HCT116 (cell line): ENCODE data around the gene NXPE2. TPM values are rescaled to one million over a fixed set of nuclear protein-coding genes. Genes with fewer than 3 reads are reported as not detected.

ENCODE experiments used
- ATAC-seq: fragments of 200-7000 bp; cut with Tn5 transposase; 2 replicates; pipeline ENCODE4 v1.9.1; 2020; ENCODE audit warnings: mild to moderate bottlenecking, moderate library complexity
- BruUV-seq: library from RNA; stranded (reverse); fragments of 400-500 nt; replicated peaks from 2 replicates; lab custom pipeline; 2021; lab: Mats Ljungman, UMichigan
- CTCF ChIA-PET: fragments of 300-600 bp; sonication (Branson Sonifier 250); formaldehyde crosslinking; loops from one replicate; lab custom pipeline; 2021; ENCODE audit warnings: antibody characterized with exemption; lab: Charles Lee
- POLR2A ChIA-PET: fragments of 300-600, 350-600 bp; sonication (Branson Sonifier 250); formaldehyde crosslinking; loops from one replicate; lab custom pipeline; 2021; ENCODE audit warnings: antibody characterized with exemption; lab: Charles Lee
- RAD21 ChIA-PET, 2 experiments: fragments of 300-600 bp; sonication (Branson Sonifier 250); formaldehyde crosslinking; loops; one replicate each; lab custom pipeline; 2023; ENCODE audit warnings: low total read pairs in 2 of 2; ENCODE audit not compliant: uncharacterized antibody in 2 of 2, unreplicated experiment in 2 of 2, low non-redundant PET in 1 of 2; lab: Charles Lee
- DNase-seq: peaks from one replicate; pipeline ENCODE4 v3.0.0-alpha.2; 2010; ENCODE audit warnings: low read depth, low spot score
- H2AFZ ChIP-seq: fragments of 200-600 bp; shearing (Covaris generic), sonication (generic); 2 replicates; pipeline ENCODE4 v1.6.1; 2017; ENCODE audit warnings: low read depth, mixed run types, mixed read lengths, antibody characterized with exemption, low read length; ENCODE audit not compliant: poor library complexity, severe bottlenecking
- H3K27ac ChIP-seq: 2 replicates; pipeline ENCODE4 v1.5.1; 2012; ENCODE audit warnings: low read depth, low read length
- H3K27me3 ChIP-seq: fragments of 200-600 bp; sonication (generic); 2 replicates; pipeline ENCODE4 v1.6.1; 2016; ENCODE audit warnings: mixed run types, low read length, mixed read lengths; ENCODE audit not compliant: insufficient read depth
- H3K36me3 ChIP-seq, 2 experiments: fragments of 200-500 bp in 1 of 2; fragments of 200-600 bp in 1 of 2; sonication (Bioruptor generic) in 1 of 2; sonication (generic) in 1 of 2; 2 replicates each; pipeline versions ENCODE4 v1.5.1 to v1.6.1; 2014 to 2016; ENCODE audit warnings: low read length in 2 of 2, inconsistent platforms in 1 of 2, mixed read lengths in 1 of 2, mixed run types in 1 of 2; ENCODE audit not compliant: insufficient read depth in 2 of 2, control insufficient read depth in 1 of 2
- H3K4me1 ChIP-seq, 2 experiments: fragments of 200-600 bp in 1 of 2; sonication (generic) in 1 of 2; 2 replicates each; pipeline versions ENCODE4 v1.5.1 to v1.6.1; 2012 to 2017; ENCODE audit warnings: low read length in 2 of 2, inconsistent platforms in 1 of 2, mild to moderate bottlenecking in 1 of 2, mixed read lengths in 1 of 2, mixed run types in 1 of 2, moderate library complexity in 1 of 2; ENCODE audit not compliant: insufficient read depth in 2 of 2, control insufficient read depth in 1 of 2
- H3K4me2 ChIP-seq: fragments of 200-600 bp; sonication (generic); 2 replicates; pipeline ENCODE4 v1.6.1; 2017; ENCODE audit warnings: mixed run types, low read length, mixed read lengths
- H3K4me3 ChIP-seq, 2 experiments: fragments of 200-600 bp in 1 of 2; sonication (generic) in 1 of 2; replicated peaks in 1 of 2; 2 replicates each; pipeline ENCODE4 v1.5.1; 2011 to 2016; ENCODE audit warnings: low read length in 2 of 2, control low read depth in 1 of 2, low read depth in 1 of 2, mild to moderate bottlenecking in 1 of 2, mixed read lengths in 1 of 2, mixed run types in 1 of 2
- H3K79me2 ChIP-seq: fragments of 200-600 bp; sonication (generic); 2 replicates; pipeline ENCODE4 v1.6.1; 2017; ENCODE audit warnings: mild to moderate bottlenecking, mixed run types, low read length, moderate library complexity, mixed read lengths; ENCODE audit not compliant: insufficient read depth
- H3K9ac ChIP-seq: fragments of 200-600 bp; sonication (generic); 2 replicates; pipeline ENCODE4 v1.6.1; 2016; ENCODE audit warnings: low read length, mixed read lengths
- H3K9me2 ChIP-seq: fragments of 200-600 bp; sonication (generic), shearing (Covaris generic); 2 replicates; pipeline ENCODE4 v1.6.1; 2017; ENCODE audit warnings: mixed run types, mild to moderate bottlenecking, moderate library complexity; ENCODE audit not compliant: insufficient read depth
- H3K9me3 ChIP-seq, 2 experiments: fragments of 200-500 bp in 1 of 2; fragments of 200-600 bp in 1 of 2; sonication (Bioruptor generic) in 1 of 2; sonication (generic) in 1 of 2; 2 replicates each; pipeline ENCODE4 v1.6.1; 2014 to 2017; ENCODE audit warnings: low read length in 2 of 2, mixed read lengths in 2 of 2, inconsistent platforms in 1 of 2, low read depth in 1 of 2, mild to moderate bottlenecking in 1 of 2, mixed run types in 1 of 2, moderate library complexity in 1 of 2; ENCODE audit not compliant: control insufficient read depth in 1 of 2, insufficient read depth in 1 of 2
- H4K20me1 ChIP-seq: fragments of 200-600 bp; sonication (generic), shearing (Covaris generic); 2 replicates; pipeline ENCODE4 v1.6.1; 2017; ENCODE audit warnings: mixed run types, mild to moderate bottlenecking, moderate library complexity; ENCODE audit not compliant: insufficient read depth
- CEBPB ChIP-seq: IDR thresholded peaks from 2 replicates; pipeline ENCODE4 v1.6.1; 2012; ENCODE audit warnings: low read depth
- CTCF ChIP-seq, 3 experiments: fragments of 200-600 bp in 1 of 3; sonication (generic) in 1 of 3; IDR thresholded peaks in 2 of 3; conservative IDR thresholded peaks in 1 of 3; 2 replicates each; pipeline ENCODE4 v1.5.1; 2012 to 2017; ENCODE audit warnings: low read depth in 2 of 3, low read length in 2 of 3, antibody characterized with exemption in 1 of 3, borderline replicate concordance in 1 of 3, control low read depth in 1 of 3, mild to moderate bottlenecking in 1 of 3, mixed read lengths in 1 of 3, mixed run types in 1 of 3, moderate library complexity in 1 of 3; ENCODE audit not compliant: insufficient read depth in 1 of 3
- ELF1 ChIP-seq: IDR thresholded peaks from 2 replicates; pipeline ENCODE4 v1.6.1; 2012; ENCODE audit warnings: low read depth, borderline replicate concordance
- EZH2 ChIP-seq: fragments of 200-600 bp; sonication (generic); IDR thresholded peaks from 2 replicates; pipeline ENCODE4 v1.6.1; 2017; ENCODE audit warnings: antibody characterized with exemption, mixed run types
- EZH2phosphoT487 ChIP-seq: fragments of 200-600 bp; IDR thresholded peaks from 2 replicates; pipeline ENCODE4 v1.6.1; 2018; ENCODE audit warnings: antibody characterized with exemption, borderline replicate concordance
- JUND ChIP-seq: IDR thresholded peaks from 2 replicates; pipeline ENCODE4 v1.6.1; 2012
- POLR2A ChIP-seq: IDR thresholded peaks from 2 replicates; pipeline ENCODE4 v1.7.0; 2011; ENCODE audit warnings: borderline replicate concordance; ENCODE audit not compliant: insufficient read depth, insufficient read length; ENCODE audit errors: extremely low read depth
- POLR2AphosphoS5 ChIP-seq: IDR thresholded peaks from 2 replicates; pipeline ENCODE4 v1.6.1; 2011; ENCODE audit warnings: mild to moderate bottlenecking, low read depth, low read length, moderate library complexity
- SIN3A ChIP-seq: IDR thresholded peaks from 2 replicates; pipeline ENCODE4 v1.6.1; 2012; ENCODE audit warnings: low read depth
- SP1 ChIP-seq: IDR thresholded peaks from 2 replicates; pipeline ENCODE4 v1.6.1; 2012; ENCODE audit warnings: low read depth
- SRF ChIP-seq: IDR thresholded peaks from 2 replicates; pipeline ENCODE4 v1.6.1; 2012; ENCODE audit warnings: low read depth
- TCF7L2 ChIP-seq: IDR thresholded peaks from 2 replicates; pipeline ENCODE4 v1.7.0; 2011; ENCODE audit warnings: borderline replicate concordance, inconsistent platforms; ENCODE audit not compliant: insufficient read depth, insufficient read length; ENCODE audit errors: extremely low read depth
- YY1 ChIP-seq: IDR thresholded peaks from 2 replicates; pipeline ENCODE4 v1.6.1; 2011; ENCODE audit warnings: low read length, low read depth, moderate library complexity, mild to moderate bottlenecking; ENCODE audit not compliant: insufficient replicate concordance; ENCODE audit errors: extremely low read depth
- ZNF274 ChIP-seq: fragments of 200-500 bp; sonication (Bioruptor generic); IDR thresholded peaks from 2 replicates; pipeline ENCODE4 v1.6.1; 2014; ENCODE audit warnings: mild to moderate bottlenecking, low read depth, low read length, inconsistent platforms
- intact Hi-C: fragments of 100-400 bp; cut with micrococcal nuclease; formaldehyde crosslinking; loops from 2 replicates; pipeline ENCODE4 v1.10.0; 2022
- total RNA-seq: library from RNA; stranded (reverse); gene quantifications from one replicate; pipeline ENCODE4 v1.2.1, GENCODE V29; 2021; ENCODE audit not compliant: unreplicated experiment
- TF ChIP-seq, protein P1 (sequence below): IDR thresholded peaks from 2 replicates; pipeline ENCODE4 v1.6.1; 2012; ENCODE audit warnings: low read depth
- TF ChIP-seq, protein P2 (sequence below): IDR thresholded peaks from 2 replicates; pipeline ENCODE4 v1.6.1; 2012
- TF ChIP-seq, protein P3 (sequence below): IDR thresholded peaks from 2 replicates; pipeline ENCODE4 v1.6.1; 2012

The NXPE2 gene
- total RNA-seq, 1 experiment from 2014 or later, result not detected

GRCh38 chr11:114745150-114745671, 66.9 kb downstream of the NXPE2 start:
- H3K9me3 ChIP-seq, result no peaks in the 10 kb centered on the region; a peak in 1 of 4 replicates
- no peaks in the 10 kb centered on the region for H3K27me3 ChIP-seq
- ChIA-PET RAD21 (no interaction called here), CTCF (no interaction called here), POLR2A (no interaction called here)
- no peaks in the 10 kb centered on the region for H3K36me3 ChIP-seq
- no peaks in the 10 kb centered on the region for H3K4me1 ChIP-seq
- no peak overlapping the region for H3K4me3 ChIP-seq
- no peaks in the 10 kb centered on the region for H3K9me2 ChIP-seq
- no peak overlapping the region for H3K27ac ChIP-seq
- intact Hi-C loops, result no loop called here
- BruUV-seq, result no TSS peak
- no peaks in the 10 kb centered on the region for H3K79me2 ChIP-seq
- TF ChIP-seq SP1, result no peak
- no peak for TF ChIP-seq POLR2A
- TF ChIP-seq, protein P1, sequence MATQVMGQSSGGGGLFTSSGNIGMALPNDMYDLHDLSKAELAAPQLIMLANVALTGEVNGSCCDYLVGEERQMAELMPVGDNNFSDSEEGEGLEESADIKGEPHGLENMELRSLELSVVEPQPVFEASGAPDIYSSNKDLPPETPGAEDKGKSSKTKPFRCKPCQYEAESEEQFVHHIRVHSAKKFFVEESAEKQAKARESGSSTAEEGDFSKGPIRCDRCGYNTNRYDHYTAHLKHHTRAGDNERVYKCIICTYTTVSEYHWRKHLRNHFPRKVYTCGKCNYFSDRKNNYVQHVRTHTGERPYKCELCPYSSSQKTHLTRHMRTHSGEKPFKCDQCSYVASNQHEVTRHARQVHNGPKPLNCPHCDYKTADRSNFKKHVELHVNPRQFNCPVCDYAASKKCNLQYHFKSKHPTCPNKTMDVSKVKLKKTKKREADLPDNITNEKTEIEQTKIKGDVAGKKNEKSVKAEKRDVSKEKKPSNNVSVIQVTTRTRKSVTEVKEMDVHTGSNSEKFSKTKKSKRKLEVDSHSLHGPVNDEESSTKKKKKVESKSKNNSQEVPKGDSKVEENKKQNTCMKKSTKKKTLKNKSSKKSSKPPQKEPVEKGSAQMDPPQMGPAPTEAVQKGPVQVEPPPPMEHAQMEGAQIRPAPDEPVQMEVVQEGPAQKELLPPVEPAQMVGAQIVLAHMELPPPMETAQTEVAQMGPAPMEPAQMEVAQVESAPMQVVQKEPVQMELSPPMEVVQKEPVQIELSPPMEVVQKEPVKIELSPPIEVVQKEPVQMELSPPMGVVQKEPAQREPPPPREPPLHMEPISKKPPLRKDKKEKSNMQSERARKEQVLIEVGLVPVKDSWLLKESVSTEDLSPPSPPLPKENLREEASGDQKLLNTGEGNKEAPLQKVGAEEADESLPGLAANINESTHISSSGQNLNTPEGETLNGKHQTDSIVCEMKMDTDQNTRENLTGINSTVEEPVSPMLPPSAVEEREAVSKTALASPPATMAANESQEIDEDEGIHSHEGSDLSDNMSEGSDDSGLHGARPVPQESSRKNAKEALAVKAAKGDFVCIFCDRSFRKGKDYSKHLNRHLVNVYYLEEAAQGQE, result no peak
- no peak for TF ChIP-seq EZH2phosphoT487
- no peak for TF ChIP-seq CTCF (IDR thresholded peaks at IDR 0.05 in 2 of 3, conservative IDR thresholded peaks at IDR 0.05 in 1 of 3; ENCODE audit: borderline replicate concordance in 1 of 3, insufficient read depth in 1 of 3, low read depth in 2 of 3, low read length in 2 of 3)
- no peak for TF ChIP-seq SIN3A
- TF ChIP-seq TCF7L2, result no peak
- TF ChIP-seq ZNF274, result no peak
- no peak for TF ChIP-seq YY1
- no peak for TF ChIP-seq POLR2AphosphoS5
- no peak for TF ChIP-seq ELF1
- no peak for TF ChIP-seq EZH2
- TF ChIP-seq SRF, result no peak
- no peak for TF ChIP-seq CEBPB
- TF ChIP-seq, protein P2, sequence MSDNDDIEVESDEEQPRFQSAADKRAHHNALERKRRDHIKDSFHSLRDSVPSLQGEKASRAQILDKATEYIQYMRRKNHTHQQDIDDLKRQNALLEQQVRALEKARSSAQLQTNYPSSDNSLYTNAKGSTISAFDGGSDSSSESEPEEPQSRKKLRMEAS, result no peak
- TF ChIP-seq, protein P3, sequence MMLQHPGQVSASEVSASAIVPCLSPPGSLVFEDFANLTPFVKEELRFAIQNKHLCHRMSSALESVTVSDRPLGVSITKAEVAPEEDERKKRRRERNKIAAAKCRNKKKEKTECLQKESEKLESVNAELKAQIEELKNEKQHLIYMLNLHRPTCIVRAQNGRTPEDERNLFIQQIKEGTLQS, result no peak
- TF ChIP-seq JUND, result no peak
- no peak overlapping the region for H3K4me2 ChIP-seq
- no peak overlapping the region for H3K9ac ChIP-seq
- H4K20me1 ChIP-seq, result no peaks in the 10 kb centered on the region
- no peak overlapping the region for H2AFZ ChIP-seq
- DNase-seq, result no peak
- no peak for ATAC-seq
